ENCODE measurements around the gene ACTR8. TPM values are rescaled to one million over a fixed set of nuclear protein-coding genes. Genes with fewer than 3 reads are reported as not detected.

ACTR8 gene
- total and polyA plus RNA-seq, 2 of the 13 experiments (the other 11 are each of a cell fraction or from before 2014, with no cell fraction given): 15.5 to 29.0 TPM

- no peak for TF ChIP-seq THAP9 (CRISPR knock-in tag; IDR thresholded peaks at IDR 0.05; ENCODE audit: borderline replicate concordance)
- TF ChIP-seq MBNL3 (CRISPR knock-in tag; conservative IDR thresholded peaks at IDR 0.05): no peak
- TF ChIP-seq HES4 (CRISPR knock-in tag; IDR thresholded peaks at IDR 0.05; ENCODE audit: borderline replicate concordance): peak; percentile 70
- TF ChIP-seq KLF6 (CRISPR knock-in tag; IDR thresholded peaks at IDR 0.05): no peak; the same call in 1 of the 2 replicates
- TF ChIP-seq PPARG (CRISPR knock-in tag; conservative IDR thresholded peaks at IDR 0.05): peak; percentile 78
- TF ChIP-seq CBX5 (CRISPR knock-in tag; IDR thresholded peaks at IDR 0.05; ENCODE audit: borderline replicate concordance): 0 out of 2 replicates have a peak, but pooled peaks have one; percentile 26
- TF ChIP-seq HNRNPK (IDR thresholded peaks at IDR 0.05; ENCODE audit: low read depth, low read length, poor library complexity, severe bottlenecking): no peak
- TF ChIP-seq SNAPC2 (CRISPR knock-in tag; IDR thresholded peaks at IDR 0.05): no peak
- TF ChIP-seq ZNF280D (CRISPR knock-in tag; IDR thresholded peaks at IDR 0.05): no peak
- 0 out of 2 replicates have a peak, but pooled peaks have one; percentile 35 for TF ChIP-seq SP5 (CRISPR knock-in tag; IDR thresholded peaks at IDR 0.05; ENCODE audit: borderline replicate concordance, low read depth)
- no peak for TF ChIP-seq ZNF562 (CRISPR knock-in tag; IDR thresholded peaks at IDR 0.05; ENCODE audit: borderline replicate concordance)
- no peak for TF ChIP-seq MXD4 (CRISPR knock-in tag; IDR thresholded peaks at IDR 0.05)
- no peak for TF ChIP-seq NCOA5 (CRISPR knock-in tag; IDR thresholded peaks at IDR 0.05)
- TF ChIP-seq FIP1L1 (IDR thresholded peaks at IDR 0.05; ENCODE audit: borderline replicate concordance, insufficient read depth, low read depth, low read length): no peak
- TF ChIP-seq KMT2B (CRISPR knock-in tag; IDR thresholded peaks at IDR 0.05): no peak
- peak; percentile 92; the same call in 1 of the 2 replicates for TF ChIP-seq ZNF703 (CRISPR knock-in tag; IDR thresholded peaks at IDR 0.05; ENCODE audit: borderline replicate concordance)
- no peak for TF ChIP-seq TSC22D2 (CRISPR knock-in tag; IDR thresholded peaks at IDR 0.05; ENCODE audit: borderline replicate concordance)
- no peak for TF ChIP-seq THAP7 (CRISPR knock-in tag; IDR thresholded peaks at IDR 0.05)
- no peak for TF ChIP-seq GTF2F1 (IDR thresholded peaks at IDR 0.05; ENCODE audit: low read length)
- TF ChIP-seq ZNF143 (CRISPR knock-in tag; IDR thresholded peaks at IDR 0.05): no peak; the same call in 1 of the 2 replicates
- TF ChIP-seq FLYWCH1 (CRISPR knock-in tag; IDR thresholded peaks at IDR 0.05): no peak
- no peak for TF ChIP-seq ATAD3A (CRISPR knock-in tag; IDR thresholded peaks at IDR 0.05)
- TF ChIP-seq NFE2L2 (IDR thresholded peaks at IDR 0.05; ENCODE audit: low read length): no peak
- TF ChIP-seq NFIC (IDR thresholded peaks at IDR 0.05; ENCODE audit: low read length): peak; percentile 30
Measured at GRCh38 chr3:53843195-53844177, 38.5 kb downstream of the ACTR8 start (continued).

Measured in HepG2 (cell line).